Measurements from ENCODE around the gene MICAL3.
"Not testable (repeated sequence)": the region's sequence is repeated elsewhere in the genome, so short reads cannot be mapped to it uniquely, and the experiment has no call there.

MICAL3 gene

GRCh38 chr22:17991992-17992391 is 32.4 kb downstream of the MICAL3 start:
- H3K27me3 ChIP-seq (replicated peaks; ENCODE audit: insufficient read depth, low read length); H3K36me3 ChIP-seq (replicated peaks; ENCODE audit: insufficient read depth, low read length); H4K20me1 ChIP-seq (ENCODE audit: insufficient read depth, low read length); H2AFZ ChIP-seq (ENCODE audit: low read length); H3K9me3 ChIP-seq (replicated peaks; ENCODE audit: insufficient read depth, low read length); H3K4me2 ChIP-seq (ENCODE audit: low read depth, low read length); H3K4me3 ChIP-seq (ENCODE audit: low read length); H3K9ac ChIP-seq (ENCODE audit: low read length); H3K4me1 ChIP-seq (ENCODE audit: low read length); H3K9me2 ChIP-seq (replicated peaks; ENCODE audit: insufficient read depth, low read length); H3F3A ChIP-seq (ENCODE audit: insufficient read depth, low read length); H3K27ac ChIP-seq (ENCODE audit: low read length); DNase-seq: not testable (repeated sequence)
- H3K79me2 ChIP-seq (ENCODE audit: low read length), result peaks cover 95% of the 10 kb centered on the region

DNA sequence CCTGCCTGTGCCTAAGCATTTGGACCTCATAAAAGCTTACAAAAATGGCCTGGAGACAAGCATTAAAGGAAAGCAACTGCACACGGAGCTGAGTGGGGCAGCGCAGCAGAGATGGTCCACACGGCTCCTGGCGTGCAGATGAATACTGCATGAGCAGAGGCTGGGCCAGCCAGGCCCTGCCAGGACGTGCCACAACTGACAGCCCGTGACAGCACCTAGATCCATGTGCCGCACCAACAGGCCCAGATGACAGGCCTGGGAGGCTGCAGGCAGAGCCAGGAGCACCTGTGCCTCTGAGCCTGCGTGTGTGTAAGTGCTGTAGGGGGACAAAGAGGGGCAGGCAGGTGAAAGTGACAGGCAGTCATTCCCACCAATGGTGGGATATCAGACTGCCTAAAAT is 33.4 kb downstream of the MICAL3 start:
- Histone ChIP-seq H2AFZ (ENCODE audit: low read length) (no peak overlapping the region), H3K79me2 (ENCODE audit: low read length) (peaks cover 100% of the 10 kb centered on the region), H3K4me1 (ENCODE audit: low read length) (no peaks in the 10 kb centered on the region), H3K9me3 (replicated peaks; ENCODE audit: insufficient read depth, low read length) (no peaks in the 10 kb centered on the region), H3K27me3 (replicated peaks; ENCODE audit: insufficient read depth, low read length) (no peaks in the 10 kb centered on the region), H3K9me2 (replicated peaks; ENCODE audit: insufficient read depth, low read length) (no peaks in the 10 kb centered on the region), H3F3A (ENCODE audit: insufficient read depth, low read length) (no peaks in the 10 kb centered on the region), H3K9ac (ENCODE audit: low read length) (no peak overlapping the region), H4K20me1 (ENCODE audit: insufficient read depth, low read length) (peaks cover 3% of the 10 kb centered on the region; the same call in 1 of the 2 replicates), H3K4me2 (ENCODE audit: low read depth, low read length) (no peak overlapping the region), H3K36me3 (replicated peaks; ENCODE audit: insufficient read depth, low read length) (no peaks in the 10 kb centered on the region), H3K4me3 (ENCODE audit: low read length) (no peak overlapping the region), H3K27ac (ENCODE audit: low read length) (no peak overlapping the region)
- TF ChIP-seq EZH2 (optimal IDR thresholded peaks at IDR 0.05; ENCODE audit: low read depth, low read length) (no peak), EZH2phosphoT487 (IDR thresholded peaks at IDR 0.05; ENCODE audit: low read length) (no peak)
- TF ChIP-seq, protein P1, sequence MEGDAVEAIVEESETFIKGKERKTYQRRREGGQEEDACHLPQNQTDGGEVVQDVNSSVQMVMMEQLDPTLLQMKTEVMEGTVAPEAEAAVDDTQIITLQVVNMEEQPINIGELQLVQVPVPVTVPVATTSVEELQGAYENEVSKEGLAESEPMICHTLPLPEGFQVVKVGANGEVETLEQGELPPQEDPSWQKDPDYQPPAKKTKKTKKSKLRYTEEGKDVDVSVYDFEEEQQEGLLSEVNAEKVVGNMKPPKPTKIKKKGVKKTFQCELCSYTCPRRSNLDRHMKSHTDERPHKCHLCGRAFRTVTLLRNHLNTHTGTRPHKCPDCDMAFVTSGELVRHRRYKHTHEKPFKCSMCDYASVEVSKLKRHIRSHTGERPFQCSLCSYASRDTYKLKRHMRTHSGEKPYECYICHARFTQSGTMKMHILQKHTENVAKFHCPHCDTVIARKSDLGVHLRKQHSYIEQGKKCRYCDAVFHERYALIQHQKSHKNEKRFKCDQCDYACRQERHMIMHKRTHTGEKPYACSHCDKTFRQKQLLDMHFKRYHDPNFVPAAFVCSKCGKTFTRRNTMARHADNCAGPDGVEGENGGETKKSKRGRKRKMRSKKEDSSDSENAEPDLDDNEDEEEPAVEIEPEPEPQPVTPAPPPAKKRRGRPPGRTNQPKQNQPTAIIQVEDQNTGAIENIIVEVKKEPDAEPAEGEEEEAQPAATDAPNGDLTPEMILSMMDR (IDR thresholded peaks at IDR 0.05; ENCODE audit: low read length), result no peak
- no peak for DNase-seq

GRCh38 chr22:17990147-17990546 is 34.2 kb downstream of the MICAL3 start:
- no peaks in the 10 kb centered on the region for H3K27me3 ChIP-seq (replicated peaks; ENCODE audit: insufficient read depth, low read length)
- H3K79me2 ChIP-seq (ENCODE audit: low read length), result peaks cover 96% of the 10 kb centered on the region
- H3K36me3 ChIP-seq (replicated peaks; ENCODE audit: insufficient read depth, low read length), result no peaks in the 10 kb centered on the region
- H3K4me1 ChIP-seq (ENCODE audit: low read length), result no peaks in the 10 kb centered on the region
- no peaks in the 10 kb centered on the region for H3K9me2 ChIP-seq (replicated peaks; ENCODE audit: insufficient read depth, low read length)
- H3K9ac ChIP-seq (ENCODE audit: low read length), result no peak overlapping the region
- H3K4me3 ChIP-seq (ENCODE audit: low read length), result no peak overlapping the region
- TF ChIP-seq, protein P1 (IDR thresholded peaks at IDR 0.05; ENCODE audit: low read length), result no peak
- no peak for TF ChIP-seq EZH2phosphoT487 (IDR thresholded peaks at IDR 0.05; ENCODE audit: low read length)
- TF ChIP-seq EZH2 (optimal IDR thresholded peaks at IDR 0.05; ENCODE audit: low read depth, low read length), result no peak
- no peak overlapping the region for H2AFZ ChIP-seq (ENCODE audit: low read length)
- H3F3A ChIP-seq (ENCODE audit: insufficient read depth, low read length), result no peaks in the 10 kb centered on the region
- no peak overlapping the region for H3K27ac ChIP-seq (ENCODE audit: low read length)
- H3K9me3 ChIP-seq (replicated peaks; ENCODE audit: insufficient read depth, low read length), result no peaks in the 10 kb centered on the region
- no peak for DNase-seq
- H3K4me2 ChIP-seq (ENCODE audit: low read depth, low read length), result no peak overlapping the region
- H4K20me1 ChIP-seq (ENCODE audit: insufficient read depth, low read length), result peaks cover 3% of the 10 kb centered on the region; the same call in 1 of the 2 replicates

DNA sequence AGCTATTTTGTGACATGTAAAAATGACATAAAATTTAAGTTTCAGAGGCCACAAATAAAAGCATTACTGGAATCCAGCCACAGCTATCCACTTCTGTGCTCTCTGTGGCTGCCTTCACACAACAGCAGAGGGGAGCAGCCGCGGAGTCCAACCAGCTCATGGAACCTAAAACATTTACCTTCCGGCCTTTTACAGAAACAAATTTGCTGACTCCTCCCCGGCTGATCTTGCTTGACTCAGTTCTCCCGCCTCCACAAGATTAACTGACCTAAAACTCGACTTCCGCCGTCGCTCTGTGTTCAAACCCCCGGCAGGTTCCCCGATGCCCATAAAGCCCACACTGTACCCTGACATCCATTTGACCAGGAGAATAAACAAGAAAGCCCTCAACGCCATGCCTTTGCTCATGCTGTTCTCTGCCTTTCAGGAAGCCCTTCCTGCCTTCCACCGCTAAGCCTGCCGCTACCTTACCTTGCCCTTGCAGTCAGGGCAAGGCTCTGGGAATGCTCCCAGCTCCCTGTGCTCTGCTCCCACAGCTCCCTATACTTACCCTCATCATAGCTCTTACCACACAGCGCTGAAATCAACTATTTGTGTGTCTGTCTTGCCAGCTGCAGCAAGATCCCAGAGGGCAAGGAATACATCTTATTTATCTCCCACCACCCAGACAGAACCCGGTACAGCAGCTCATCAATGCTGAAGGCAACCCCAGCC is 35.4 kb downstream of the MICAL3 start:
- Histone ChIP-seq H3K36me3 (replicated peaks; ENCODE audit: insufficient read depth, low read length) (no peaks in the 10 kb centered on the region), H3K9ac (ENCODE audit: low read length) (no peak overlapping the region)

More for the DNA sequence above, 35.4 kb downstream of the MICAL3 start:
- Histone ChIP-seq H3F3A (ENCODE audit: insufficient read depth, low read length) (no peaks in the 10 kb centered on the region), H3K79me2 (ENCODE audit: low read length) (peaks cover 92% of the 10 kb centered on the region), H3K27ac (ENCODE audit: low read length) (no peak overlapping the region), H3K4me2 (ENCODE audit: low read depth, low read length) (no peak overlapping the region), H3K9me3 (replicated peaks; ENCODE audit: insufficient read depth, low read length) (no peaks in the 10 kb centered on the region), H3K4me3 (ENCODE audit: low read length) (no peak overlapping the region), H3K9me2 (replicated peaks; ENCODE audit: insufficient read depth, low read length) (no peaks in the 10 kb centered on the region), H3K27me3 (replicated peaks; ENCODE audit: insufficient read depth, low read length) (no peaks in the 10 kb centered on the region), H3K4me1 (ENCODE audit: low read length) (no peaks in the 10 kb centered on the region), H2AFZ (ENCODE audit: low read length) (no peak overlapping the region), H4K20me1 (ENCODE audit: insufficient read depth, low read length) (no peaks in the 10 kb centered on the region; the same call in 1 of the 2 replicates)
- TF ChIP-seq EZH2 (optimal IDR thresholded peaks at IDR 0.05; ENCODE audit: low read depth, low read length) (no peak), EZH2phosphoT487 (IDR thresholded peaks at IDR 0.05; ENCODE audit: low read length) (no peak)
- TF ChIP-seq, protein P1 (IDR thresholded peaks at IDR 0.05; ENCODE audit: low read length), result no peak
- DNase-seq, result no peak

All from MM.1S (cell line).